GM12878 (cell line): ENCODE measurements around the gene KDM8. TPM values are rescaled to one million over a fixed set of nuclear protein-coding genes. Genes with fewer than 3 reads are reported as not detected.

Experiments
- ATAC-seq: fragments of 200-7000 bp; cut with Tn5 transposase; 3 replicates; pipeline ENCODE4 v1.9.1; 2020; ENCODE audit warnings: mild to moderate bottlenecking, moderate library complexity
- BruUV-seq: library from RNA; stranded (reverse); fragments of 400-500 nt; replicated peaks from 2 replicates; lab custom pipeline; 2021; lab: Mats Ljungman, UMichigan
- CTCF ChIA-PET: fragments of 300-600 bp; sonication (Branson Sonifier 250); formaldehyde crosslinking; extraction: SDS; loops from one replicate; lab custom pipeline; 2021; ENCODE audit warnings: inconsistent platforms; lab: Yijun Ruan, JAX
- POLR2A ChIA-PET: fragments of 350-600 bp; formaldehyde crosslinking; extraction: SDS; loops from one replicate; lab custom pipeline; 2021; ENCODE audit warnings: inconsistent platforms; lab: Charles Lee
- RAD21 ChIA-PET: fragments of 300-600 bp; sonication (Branson Sonifier 250); formaldehyde crosslinking; loops from one replicate; lab custom pipeline; 2023; ENCODE audit warnings: antibody characterized with exemption; ENCODE audit not compliant: unreplicated experiment; lab: Charles Lee
- SMC1A ChIA-PET: fragments of 300-600 bp; sonication (Branson Sonifier 250); formaldehyde crosslinking; loops from one replicate; lab custom pipeline; 2023; ENCODE audit not compliant: unreplicated experiment, uncharacterized antibody; lab: Charles Lee
- DNase-seq: peaks from one replicate; pipeline ENCODE4 v3.0.0-alpha.2; 2011; ENCODE audit warnings: low read depth, low spot score
- FAIRE-seq: peaks from 3 replicates; lab custom pipeline; 2011; peaks lifted over from hg19 to GRCh38; lab: Jason Lieb, UNC
- H2AFZ ChIP-seq: 2 replicates; pipeline ENCODE4 v1.6.0; 2011; ENCODE audit warnings: low read depth, low read length, control low read depth; ENCODE audit not compliant: control insufficient read depth
- H3K27ac ChIP-seq: 2 replicates; pipeline ENCODE4 v1.5.1; 2011; ENCODE audit warnings: control low read depth; ENCODE audit not compliant: control insufficient read depth, insufficient read depth
- H3K27me3 ChIP-seq, 2 experiments: replicated peaks in 1 of 2; 2 replicates each; pipeline versions ENCODE4 v1.6.0 to v1.6.1; 2011; ENCODE audit warnings: low read length in 1 of 2; ENCODE audit not compliant: control insufficient read depth in 2 of 2, insufficient read depth in 2 of 2
- H3K36me3 ChIP-seq, 2 experiments: 2 replicates each; pipeline ENCODE4 v1.5.1; 2011; ENCODE audit warnings: low read length in 1 of 2; ENCODE audit not compliant: control insufficient read depth in 2 of 2, insufficient read depth in 2 of 2
- H3K4me1 ChIP-seq: 2 replicates; pipeline ENCODE4 v1.6.1; 2011; ENCODE audit warnings: mild to moderate bottlenecking, low read length, moderate library complexity, mixed read lengths; ENCODE audit not compliant: control insufficient read depth, insufficient read depth
- H3K4me2 ChIP-seq: 2 replicates; pipeline ENCODE4 v1.6.0; 2011; ENCODE audit warnings: control low read depth; ENCODE audit not compliant: control insufficient read depth, insufficient read depth
- H3K4me3 ChIP-seq: fragments of 200-600 bp; sonication (generic); 2 replicates; pipeline ENCODE4 v1.5.1; 2016
- H3K79me2 ChIP-seq: 2 replicates; pipeline ENCODE4 v1.6.0; 2011; ENCODE audit warnings: low read length; ENCODE audit not compliant: control insufficient read depth, insufficient read depth
- H3K9ac ChIP-seq: 2 replicates; pipeline ENCODE4 v1.8.0; 2011; ENCODE audit warnings: low read length, control low read depth, mixed read lengths; ENCODE audit not compliant: control insufficient read depth, insufficient read depth
- H3K9me3 ChIP-seq: replicated peaks from 3 replicates; pipeline ENCODE4 v1.5.1; 2011; ENCODE audit warnings: mild to moderate bottlenecking, low read length; ENCODE audit not compliant: control insufficient read depth, insufficient read depth
- H4K20me1 ChIP-seq: 2 replicates; pipeline ENCODE4 v1.6.0; 2011; ENCODE audit not compliant: control insufficient read depth, insufficient read depth
- ATF3 ChIP-seq: IDR thresholded peaks from 2 replicates; pipeline ENCODE4 v1.6.1; 2011; ENCODE audit warnings: low read depth, mild to moderate bottlenecking, low read length, moderate library complexity, borderline replicate concordance; ENCODE audit errors: extremely low read depth
- HDGF ChIP-seq: fragments of 450-650 bp; IDR thresholded peaks from 2 replicates; pipeline ENCODE4 v1.6.1; 2016; ENCODE audit warnings: antibody characterized with exemption
- MEF2A ChIP-seq: IDR thresholded peaks from 2 replicates; pipeline ENCODE4 v1.6.1; 2011; ENCODE audit warnings: low read depth, mild to moderate bottlenecking, low read length, moderate library complexity; ENCODE audit not compliant: insufficient read depth
- NFYB ChIP-seq: IDR thresholded peaks from 2 replicates; pipeline ENCODE4 v1.6.1; 2011; ENCODE audit warnings: low read depth, mild to moderate bottlenecking, low read length, improper control_type of control experiment, moderate library complexity; ENCODE audit not compliant: insufficient read depth
- NR2C1 ChIP-seq: fragments of 450-650 bp; IDR thresholded peaks from 2 replicates; pipeline ENCODE4 v1.6.1; 2017; ENCODE audit warnings: antibody characterized with exemption, mild to moderate bottlenecking, moderate library complexity
- USF1 ChIP-seq: IDR thresholded peaks from 2 replicates; pipeline ENCODE4 v1.6.1; 2011; ENCODE audit warnings: borderline replicate concordance, low read depth, mild to moderate bottlenecking, moderate library complexity, mixed read lengths, low read length; ENCODE audit not compliant: insufficient read depth; ENCODE audit errors: extremely low read length
- ZNF384 ChIP-seq: IDR thresholded peaks from 2 replicates; pipeline ENCODE4 v1.6.1; 2012; ENCODE audit warnings: low read depth, mild to moderate bottlenecking, low read length, improper control_type of control experiment, borderline replicate concordance
- WGBS: methylation state at CpG from one replicate; pipeline ENCODE4 v1.1.6; 2016; ENCODE audit warnings: low lambda C conversion rate; ENCODE audit not compliant: insufficient replicate concordance, insufficient coverage; ENCODE audit errors: missing lambda C conversion rate; 5-methylcytosine and 5-hydroxymethylcytosine counted together
- in situ Hi-C: fragments of 300-500 bp; cut with MboI; formaldehyde crosslinking; loops from 9 replicates; pipeline ENCODE4 v1.14.3; 2018; ENCODE audit warnings: mixed read lengths
- intact Hi-C: fragments of 100-400 bp; cut with micrococcal nuclease; formaldehyde crosslinking; loops from one replicate; pipeline ENCODE4 v1.14.2; 2022; ENCODE audit not compliant: unreplicated experiment
- polyA plus RNA-seq, 11 experiments: library from polyadenylated mRNA; depleted of rRNA in 4 of 11; unstranded in 6 of 11; stranded (reverse) in 5 of 11; fragments of >200 nt; fragmentation: Nextera tagmentation in 4 of 11; fragmentation: Illumina TruSeq in 1 of 11; extraction: Ambion mirVana in 4 of 11; extraction: Trizol in 1 of 11; gene quantifications; 1 replicate in 1 of 11; 2 replicates in 10 of 11; pipeline versions ENCODE4 v1.2.1 to v1.2.3, GENCODE V29; 2011 to 2016; ENCODE audit warnings: inconsistent platforms in 2 of 11, missing spikeins in 2 of 11, low read depth in 1 of 11
- total RNA-seq, 4 experiments: library from RNA; depleted of rRNA in 3 of 4; stranded (reverse); fragments of >200 nt in 3 of 4; fragmentation: Illumina TruSeq in 1 of 4; extraction: Trizol in 1 of 4; gene quantifications; 2 replicates each; pipeline versions ENCODE4 v1.2.1 to v1.2.3, GENCODE V29; 2013 to 2021
- TF ChIP-seq, protein P1 (sequence below): fragments of 450-650 bp; IDR thresholded peaks from 2 replicates; pipeline ENCODE4 v1.6.1; 2018; ENCODE audit warnings: mild to moderate bottlenecking, low read depth, moderate library complexity; ENCODE audit not compliant: partially characterized antibody
- TF ChIP-seq, protein P2 (sequence below): fragments of 450-650 bp; IDR thresholded peaks from 2 replicates; pipeline ENCODE4 v1.6.1; 2017; ENCODE audit warnings: antibody characterized with exemption, mild to moderate bottlenecking, moderate library complexity
- TF ChIP-seq, protein P3 (sequence below): fragments of 150-350 bp; IDR thresholded peaks from 2 replicates; pipeline ENCODE4 v1.6.1; 2014; ENCODE audit warnings: mild to moderate bottlenecking, low read depth, low read length

KDM8 gene
- total and polyA plus RNA-seq, 10 of the 15 experiments (the other 5 are each of a cell fraction or from before 2014, with no cell fraction given) = 0.79 to 8.9 (median 5.8) TPM

DNA sequence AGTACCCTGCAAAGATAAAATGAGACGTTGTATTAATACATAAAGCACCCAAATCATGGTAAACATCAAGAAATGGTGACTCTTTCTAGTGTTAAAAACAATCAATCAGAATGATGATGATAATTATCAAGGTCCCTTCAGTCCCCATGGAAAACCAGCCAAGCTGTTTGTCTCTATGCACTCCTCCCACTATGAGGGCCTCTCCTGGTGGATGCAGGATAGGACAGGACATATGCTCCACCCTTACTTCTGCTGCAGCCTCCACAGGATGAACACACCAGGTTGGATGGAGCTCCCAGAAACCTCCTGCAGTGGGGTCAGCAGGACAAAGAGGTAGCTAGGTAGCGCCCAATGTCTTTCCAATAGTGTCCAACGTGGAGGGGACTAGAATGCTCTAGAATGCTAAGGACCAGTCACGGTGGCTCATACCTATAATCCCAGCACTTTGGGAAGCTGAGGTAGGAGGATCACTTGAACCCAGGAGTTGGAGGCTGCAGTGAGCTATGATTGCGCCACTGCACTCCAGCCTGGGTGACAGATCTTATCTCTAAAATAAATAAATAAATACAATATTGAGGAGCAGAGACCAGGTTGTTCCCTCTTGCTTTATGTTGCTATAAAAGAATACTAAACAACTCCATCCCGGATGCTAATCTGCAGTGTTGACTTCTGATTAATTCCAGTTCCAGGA, 9.9 kb upstream of the KDM8 start:
- no peak for DNase-seq
- Histone ChIP-seq H3K4me2 (no peak overlapping the region), H3K4me3 (no peak overlapping the region), H2AFZ (no peak overlapping the region), H3K9me3 (no peaks in the 10 kb centered on the region; the same call in 2 of the 3 replicates), H4K20me1 (no peaks in the 10 kb centered on the region), H3K4me1 (no peaks in the 10 kb centered on the region), H3K27ac (no peak overlapping the region), H3K9ac (no peak overlapping the region), H3K79me2 (no peaks in the 10 kb centered on the region), H3K27me3 (no peaks in the 10 kb centered on the region), H3K36me3 (no peaks in the 10 kb centered on the region)
- ChIA-PET SMC1A (interaction anchor here (1.0 kb wide), 1 partner anchor 14 kb away, joined by 3 read pairs; no protein-coding TSS in a partner anchor), POLR2A (interaction anchor here (0.5 to 1.0 kb wide), 2 partner anchors 180 to 1283 kb away, joined by 3 to 4 read pairs; no protein-coding TSS in a partner anchor), CTCF (interaction anchor here (1.6 to 7.6 kb wide), 3 partner anchors 10 to 41 kb away, joined by 5 to 52 read pairs (median 6); partner anchors contain the start of gene KDM8), RAD21 (interaction anchor here (1.1 to 1.3 kb wide), 3 partner anchors 14 to 206 kb away, joined by 3 to 4 read pairs (median 3); no protein-coding TSS in a partner anchor)
- BruUV-seq = no TSS peak
- no peak for FAIRE-seq
- no peak for ATAC-seq
- intact Hi-C loops = no loop called here
- 48% methylated on average over 6 of the region's 6 CpGs for WGBS
- in situ Hi-C loops = no loop called here
- no peak for TF ChIP-seq ZNF384
- no peak for TF ChIP-seq NR2C1
- TF ChIP-seq HDGF = no peak
- TF ChIP-seq NFYB = no peak
- TF ChIP-seq, protein P1, sequence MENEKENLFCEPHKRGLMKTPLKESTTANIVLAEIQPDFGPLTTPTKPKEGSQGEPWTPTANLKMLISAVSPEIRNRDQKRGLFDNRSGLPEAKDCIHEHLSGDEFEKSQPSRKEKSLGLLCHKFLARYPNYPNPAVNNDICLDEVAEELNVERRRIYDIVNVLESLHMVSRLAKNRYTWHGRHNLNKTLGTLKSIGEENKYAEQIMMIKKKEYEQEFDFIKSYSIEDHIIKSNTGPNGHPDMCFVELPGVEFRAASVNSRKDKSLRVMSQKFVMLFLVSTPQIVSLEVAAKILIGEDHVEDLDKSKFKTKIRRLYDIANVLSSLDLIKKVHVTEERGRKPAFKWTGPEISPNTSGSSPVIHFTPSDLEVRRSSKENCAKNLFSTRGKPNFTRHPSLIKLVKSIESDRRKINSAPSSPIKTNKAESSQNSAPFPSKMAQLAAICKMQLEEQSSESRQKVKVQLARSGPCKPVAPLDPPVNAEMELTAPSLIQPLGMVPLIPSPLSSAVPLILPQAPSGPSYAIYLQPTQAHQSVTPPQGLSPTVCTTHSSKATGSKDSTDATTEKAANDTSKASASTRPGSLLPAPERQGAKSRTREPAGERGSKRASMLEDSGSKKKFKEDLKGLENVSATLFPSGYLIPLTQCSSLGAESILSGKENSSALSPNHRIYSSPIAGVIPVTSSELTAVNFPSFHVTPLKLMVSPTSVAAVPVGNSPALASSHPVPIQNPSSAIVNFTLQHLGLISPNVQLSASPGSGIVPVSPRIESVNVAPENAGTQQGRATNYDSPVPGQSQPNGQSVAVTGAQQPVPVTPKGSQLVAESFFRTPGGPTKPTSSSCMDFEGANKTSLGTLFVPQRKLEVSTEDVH = no peak
- TF ChIP-seq, protein P2, sequence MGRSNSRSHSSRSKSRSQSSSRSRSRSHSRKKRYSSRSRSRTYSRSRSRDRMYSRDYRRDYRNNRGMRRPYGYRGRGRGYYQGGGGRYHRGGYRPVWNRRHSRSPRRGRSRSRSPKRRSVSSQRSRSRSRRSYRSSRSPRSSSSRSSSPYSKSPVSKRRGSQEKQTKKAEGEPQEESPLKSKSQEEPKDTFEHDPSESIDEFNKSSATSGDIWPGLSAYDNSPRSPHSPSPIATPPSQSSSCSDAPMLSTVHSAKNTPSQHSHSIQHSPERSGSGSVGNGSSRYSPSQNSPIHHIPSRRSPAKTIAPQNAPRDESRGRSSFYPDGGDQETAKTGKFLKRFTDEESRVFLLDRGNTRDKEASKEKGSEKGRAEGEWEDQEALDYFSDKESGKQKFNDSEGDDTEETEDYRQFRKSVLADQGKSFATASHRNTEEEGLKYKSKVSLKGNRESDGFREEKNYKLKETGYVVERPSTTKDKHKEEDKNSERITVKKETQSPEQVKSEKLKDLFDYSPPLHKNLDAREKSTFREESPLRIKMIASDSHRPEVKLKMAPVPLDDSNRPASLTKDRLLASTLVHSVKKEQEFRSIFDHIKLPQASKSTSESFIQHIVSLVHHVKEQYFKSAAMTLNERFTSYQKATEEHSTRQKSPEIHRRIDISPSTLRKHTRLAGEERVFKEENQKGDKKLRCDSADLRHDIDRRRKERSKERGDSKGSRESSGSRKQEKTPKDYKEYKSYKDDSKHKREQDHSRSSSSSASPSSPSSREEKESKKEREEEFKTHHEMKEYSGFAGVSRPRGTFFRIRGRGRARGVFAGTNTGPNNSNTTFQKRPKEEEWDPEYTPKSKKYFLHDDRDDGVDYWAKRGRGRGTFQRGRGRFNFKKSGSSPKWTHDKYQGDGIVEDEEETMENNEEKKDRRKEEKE = no peak
- no peak for TF ChIP-seq ATF3
- TF ChIP-seq MEF2A = no peak
- no peak for TF ChIP-seq USF1
- TF ChIP-seq, protein P3, sequence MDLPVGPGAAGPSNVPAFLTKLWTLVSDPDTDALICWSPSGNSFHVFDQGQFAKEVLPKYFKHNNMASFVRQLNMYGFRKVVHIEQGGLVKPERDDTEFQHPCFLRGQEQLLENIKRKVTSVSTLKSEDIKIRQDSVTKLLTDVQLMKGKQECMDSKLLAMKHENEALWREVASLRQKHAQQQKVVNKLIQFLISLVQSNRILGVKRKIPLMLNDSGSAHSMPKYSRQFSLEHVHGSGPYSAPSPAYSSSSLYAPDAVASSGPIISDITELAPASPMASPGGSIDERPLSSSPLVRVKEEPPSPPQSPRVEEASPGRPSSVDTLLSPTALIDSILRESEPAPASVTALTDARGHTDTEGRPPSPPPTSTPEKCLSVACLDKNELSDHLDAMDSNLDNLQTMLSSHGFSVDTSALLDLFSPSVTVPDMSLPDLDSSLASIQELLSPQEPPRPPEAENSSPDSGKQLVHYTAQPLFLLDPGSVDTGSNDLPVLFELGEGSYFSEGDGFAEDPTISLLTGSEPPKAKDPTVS = no peak
